ENCODE data around the gene FAM118A. TPM values are rescaled to one million over a fixed set of nuclear protein-coding genes. Genes with fewer than 3 reads are reported as not detected.

The FAM118A gene
- total RNA-seq, 1 experiment from 2014 or later = 37.9 TPM

DNA sequence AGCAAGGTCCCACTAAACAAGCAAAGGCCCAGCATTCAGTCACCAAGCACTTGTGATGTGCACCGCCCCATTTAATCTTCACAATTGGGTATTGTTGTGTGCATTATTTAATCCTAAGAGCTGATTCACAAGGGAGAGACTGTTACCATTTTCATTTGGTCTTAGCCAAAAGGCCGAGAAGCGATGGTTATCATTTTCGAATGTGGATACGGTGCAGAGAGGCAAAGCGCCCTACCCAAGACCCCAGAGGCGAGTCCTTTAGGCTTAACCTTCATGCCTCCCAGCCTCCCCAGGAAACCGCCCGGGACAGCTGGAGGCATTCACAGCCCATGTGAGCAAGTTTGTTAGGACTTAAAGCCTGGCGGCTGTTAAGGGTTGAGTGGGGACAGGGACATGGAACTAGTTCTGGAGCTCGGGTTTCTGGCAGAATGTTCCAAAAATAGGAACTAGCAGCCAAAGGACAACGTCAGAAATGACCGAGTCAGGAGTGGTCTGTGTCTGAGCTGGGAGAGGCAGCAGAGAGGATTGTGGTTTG lies 38.0 kb upstream of the FAM118A start:
- no peak overlapping the region for H3K4me3 Mint-ChIP-seq
- no peak overlapping the region for H3K23ac ChIP-seq (ENCODE audit: insufficient read length, low read depth, low read length)
- no peak overlapping the region for H2AK5ac ChIP-seq (ENCODE audit: insufficient read length, low read length)
- no peak overlapping the region for H3K14ac ChIP-seq (ENCODE audit: insufficient read depth, low read length)
- H3K23me2 ChIP-seq (ENCODE audit: insufficient read length, low read depth, low read length, poor library complexity, severe bottlenecking) = peaks cover 14% of the 10 kb centered on the region
- H3K4me1 Mint-ChIP-seq = peaks cover 12 to 18% of the 10 kb centered on the region in 2 experiments
- no peak overlapping the region for H4K5ac ChIP-seq (ENCODE audit: insufficient read length, low read depth, low read length)
- no peak overlapping the region for H2BK12ac ChIP-seq (ENCODE audit: insufficient read length, low read depth, low read length)
- no peak overlapping the region for H3K9ac ChIP-seq (ENCODE audit: extremely low read depth, insufficient read length, low read length)
- no peak overlapping the region for H2BK120ac ChIP-seq (ENCODE audit: low read depth, low read length, poor library complexity, severe bottlenecking)
- peaks cover 26% of the 10 kb centered on the region for H3K27me3 Mint-ChIP-seq (ENCODE audit: low read depth)
- no peaks in the 10 kb centered on the region for H3K9me3 Mint-ChIP-seq
- H3K27ac ChIP-seq (ENCODE audit: insufficient read length, low read depth, low read length) = no peak overlapping the region
- H3K79me2 ChIP-seq (ENCODE audit: insufficient read depth, low read length) = no peaks in the 10 kb centered on the region
- H4K8ac ChIP-seq (replicated peaks; ENCODE audit: insufficient read length, low read depth, low read length) = no peak overlapping the region
- no peaks in the 10 kb centered on the region for H3K27me3 ChIP-seq (ENCODE audit: insufficient read depth, low read length)
- no peak overlapping the region for H2AFZ ChIP-seq (ENCODE audit: low read length)
- H3K4me1 ChIP-seq (ENCODE audit: insufficient read depth, low read length) = no peaks in the 10 kb centered on the region; the same call in 1 of the 2 replicates
- no peak for DNase-seq
- no peak overlapping the region for H3T11ph ChIP-seq (ENCODE audit: low read length)
- H3K36me3 Mint-ChIP-seq (ENCODE audit: insufficient read depth in 1 of 3, low read depth in 3 of 3) = no peaks in the 10 kb centered on the region
- H3K18ac ChIP-seq (ENCODE audit: insufficient read length, low read depth, low read length) = no peak overlapping the region
- no peak overlapping the region for H3K4me2 ChIP-seq (ENCODE audit: insufficient read depth, insufficient read length, low read length)
- H3K9me3 ChIP-seq (ENCODE audit: control insufficient read depth, low read depth, low read length) = no peaks in the 10 kb centered on the region
- no CpG with 5 or more reads among the region's 13 CpGs for WGBS (ENCODE audit: extremely low coverage, insufficient read length, low lambda C conversion rate)
- no peak overlapping the region for H4K91ac ChIP-seq (ENCODE audit: insufficient read length, low read depth, low read length)
- no peak overlapping the region for H2BK20ac ChIP-seq (ENCODE audit: low read depth, low read length, poor library complexity, severe bottlenecking)
- no peak overlapping the region for H2BK5ac ChIP-seq (ENCODE audit: insufficient read length, low read length)
- H3K4ac ChIP-seq (ENCODE audit: low read depth, low read length) = no peak overlapping the region
- H3K56ac ChIP-seq (ENCODE audit: insufficient read length, low read depth, low read length) = no peak overlapping the region
- peak overlapping the region in 1 of 3 experiments; percentile 41; a peak in 1 of 7 replicates for H3K27ac Mint-ChIP-seq
- TF ChIP-seq, protein P1, sequence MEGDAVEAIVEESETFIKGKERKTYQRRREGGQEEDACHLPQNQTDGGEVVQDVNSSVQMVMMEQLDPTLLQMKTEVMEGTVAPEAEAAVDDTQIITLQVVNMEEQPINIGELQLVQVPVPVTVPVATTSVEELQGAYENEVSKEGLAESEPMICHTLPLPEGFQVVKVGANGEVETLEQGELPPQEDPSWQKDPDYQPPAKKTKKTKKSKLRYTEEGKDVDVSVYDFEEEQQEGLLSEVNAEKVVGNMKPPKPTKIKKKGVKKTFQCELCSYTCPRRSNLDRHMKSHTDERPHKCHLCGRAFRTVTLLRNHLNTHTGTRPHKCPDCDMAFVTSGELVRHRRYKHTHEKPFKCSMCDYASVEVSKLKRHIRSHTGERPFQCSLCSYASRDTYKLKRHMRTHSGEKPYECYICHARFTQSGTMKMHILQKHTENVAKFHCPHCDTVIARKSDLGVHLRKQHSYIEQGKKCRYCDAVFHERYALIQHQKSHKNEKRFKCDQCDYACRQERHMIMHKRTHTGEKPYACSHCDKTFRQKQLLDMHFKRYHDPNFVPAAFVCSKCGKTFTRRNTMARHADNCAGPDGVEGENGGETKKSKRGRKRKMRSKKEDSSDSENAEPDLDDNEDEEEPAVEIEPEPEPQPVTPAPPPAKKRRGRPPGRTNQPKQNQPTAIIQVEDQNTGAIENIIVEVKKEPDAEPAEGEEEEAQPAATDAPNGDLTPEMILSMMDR (conservative IDR thresholded peaks at IDR 0.05) = no peak
- H3K79me1 ChIP-seq (ENCODE audit: insufficient read depth, low read depth, low read length, poor library complexity, severe bottlenecking) = no peaks in the 10 kb centered on the region
- H4K20me1 ChIP-seq (ENCODE audit: control insufficient read depth, insufficient read depth, insufficient read length) = no peaks in the 10 kb centered on the region
- H2BK15ac ChIP-seq (ENCODE audit: low read depth, low read length) = no peak overlapping the region
